Ascending aorta (tissue), 2 donors: ENCODE results near the gene MTRR. TPM values are rescaled to one million over a fixed set of nuclear protein-coding genes. Genes with fewer than 3 reads are reported as not detected.
"Not testable (repeated sequence)": the region's sequence is repeated elsewhere in the genome, so short reads cannot be mapped to it uniquely, and the experiment has no call there.

ENCODE experiments used
- DNase-seq, 2 donors: peaks; one replicate each; pipeline ENCODE4 v3.0.0-alpha.2; 2019; ENCODE audit warnings: low spot score in 2 of 2
- H3K27ac ChIP-seq, 2 donors: fragments of 200-600 bp; sonication (generic); one replicate each; pipeline ENCODE4 v1.5.1; 2016 to 2017; ENCODE audit warnings: mild to moderate bottlenecking in 1 of 2
- H3K27me3 ChIP-seq: fragments of 200-600 bp; sonication (generic); one replicate; pipeline ENCODE4 v1.5.1; 2017
- H3K36me3 ChIP-seq, 2 donors: fragments of 200-600 bp; sonication (generic); one replicate each; pipeline ENCODE4 v1.5.1; 2016
- H3K4me1 ChIP-seq, 2 donors: fragments of 200-600 bp; sonication (generic); one replicate each; pipeline ENCODE4 v1.5.1; 2016 to 2017; ENCODE audit warnings: mild to moderate bottlenecking in 1 of 2
- H3K4me3 ChIP-seq, 2 donors: fragments of 200-600 bp; sonication (generic); one replicate each; pipeline ENCODE4 v1.5.1; 2016 to 2017; ENCODE audit warnings: mild to moderate bottlenecking in 1 of 2
- H3K9me3 ChIP-seq, 2 donors: fragments of 200-600 bp; sonication (generic); one replicate each; pipeline ENCODE4 v1.5.1; 2016
- intact Hi-C: fragments of 100-400 bp; cut with DNase I; formaldehyde crosslinking; loops from one replicate; pipeline ENCODE4 v1.15.1; 2023
- total RNA-seq: library from RNA; depleted of rRNA; stranded (reverse); fragments of >200 nt; gene quantifications from one replicate; pipeline ENCODE4 v1.1.0, GENCODE V29; 2016
- TF ChIP-seq, protein P1 (sequence below), 3 experiments: fragments of 200-600 bp in 2 of 3; fragments of 450-650 bp in 1 of 3; sonication (generic) in 2 of 3; IDR thresholded peaks; one replicate each; pipeline ENCODE4 v1.5.1; 2016 to 2019; ENCODE audit warnings: antibody characterized with exemption in 3 of 3, mild to moderate bottlenecking in 1 of 3, moderate library complexity in 1 of 3

The MTRR gene
- total RNA-seq, 1 donor from 2014 or later, result 15.0 TPM

DNA sequence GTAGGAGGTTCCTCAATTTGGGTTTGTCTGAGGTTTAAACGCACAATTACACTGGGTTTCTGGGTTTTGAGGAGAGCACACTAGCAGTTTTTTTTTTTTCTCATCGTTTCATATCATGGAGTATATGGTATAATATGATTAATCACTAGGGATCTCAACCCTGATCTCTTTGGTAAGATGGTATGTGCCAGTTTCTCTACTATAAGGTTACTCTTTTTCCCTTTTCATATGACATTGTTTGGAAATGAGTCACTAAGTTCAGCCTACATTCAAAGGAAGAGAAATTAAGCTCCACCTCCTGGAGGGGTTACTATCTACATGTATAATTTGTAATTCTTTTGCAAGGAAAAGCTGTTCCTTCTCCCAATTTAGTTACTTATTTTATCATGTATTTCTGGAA, 35.2 kb downstream of the MTRR start:
- Histone ChIP-seq H3K9me3 (peaks cover 0 to 11% of the 10 kb centered on the region in 2 donors), H3K36me3 (peaks cover 33 to 54% of the 10 kb centered on the region in 2 donors), H3K4me1 (no peaks in the 10 kb centered on the region), H3K27me3 (no peaks in the 10 kb centered on the region), H3K4me3 (no peak overlapping the region), H3K27ac (no peak overlapping the region)
- TF ChIP-seq, protein P1, sequence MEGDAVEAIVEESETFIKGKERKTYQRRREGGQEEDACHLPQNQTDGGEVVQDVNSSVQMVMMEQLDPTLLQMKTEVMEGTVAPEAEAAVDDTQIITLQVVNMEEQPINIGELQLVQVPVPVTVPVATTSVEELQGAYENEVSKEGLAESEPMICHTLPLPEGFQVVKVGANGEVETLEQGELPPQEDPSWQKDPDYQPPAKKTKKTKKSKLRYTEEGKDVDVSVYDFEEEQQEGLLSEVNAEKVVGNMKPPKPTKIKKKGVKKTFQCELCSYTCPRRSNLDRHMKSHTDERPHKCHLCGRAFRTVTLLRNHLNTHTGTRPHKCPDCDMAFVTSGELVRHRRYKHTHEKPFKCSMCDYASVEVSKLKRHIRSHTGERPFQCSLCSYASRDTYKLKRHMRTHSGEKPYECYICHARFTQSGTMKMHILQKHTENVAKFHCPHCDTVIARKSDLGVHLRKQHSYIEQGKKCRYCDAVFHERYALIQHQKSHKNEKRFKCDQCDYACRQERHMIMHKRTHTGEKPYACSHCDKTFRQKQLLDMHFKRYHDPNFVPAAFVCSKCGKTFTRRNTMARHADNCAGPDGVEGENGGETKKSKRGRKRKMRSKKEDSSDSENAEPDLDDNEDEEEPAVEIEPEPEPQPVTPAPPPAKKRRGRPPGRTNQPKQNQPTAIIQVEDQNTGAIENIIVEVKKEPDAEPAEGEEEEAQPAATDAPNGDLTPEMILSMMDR (IDR thresholded peaks at IDR 0.05), result no peak
- DNase-seq, result no peak
- intact Hi-C loops, result loop anchor here (10.0 kb wide), 1 partner anchor 781 kb away; no protein-coding TSS in a partner anchor

DNA sequence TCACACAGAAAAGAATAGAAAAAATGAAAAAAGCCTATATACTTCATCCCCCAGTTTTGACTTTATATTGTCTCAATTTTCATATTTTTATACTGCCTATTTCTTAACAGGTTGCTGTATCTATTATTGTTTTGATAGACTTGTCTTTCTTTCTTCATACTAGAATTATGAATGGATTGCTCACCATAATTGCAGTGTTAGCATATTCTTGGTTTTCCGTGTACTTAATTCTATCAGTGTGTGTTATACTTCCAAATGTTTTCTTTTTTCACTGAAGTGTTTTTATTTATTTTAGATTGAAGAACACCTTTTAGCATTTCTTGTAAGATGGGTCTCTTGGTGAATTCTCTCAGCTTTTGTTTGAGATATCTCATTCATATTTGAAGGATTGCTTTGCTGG, 38.7 kb downstream of the MTRR start:
- Histone ChIP-seq H3K4me3 (no peak overlapping the region), H3K9me3 (peaks cover 7 to 16% of the 10 kb centered on the region in 2 donors), H3K4me1 (no peaks in the 10 kb centered on the region), H3K27me3 (no peaks in the 10 kb centered on the region), H3K27ac (no peak overlapping the region), H3K36me3 (peaks cover 8 to 22% of the 10 kb centered on the region in 2 donors)
- intact Hi-C loops, result loop anchor here (10.0 kb wide), 1 partner anchor 777 kb away; no protein-coding TSS in a partner anchor
- TF ChIP-seq, protein P1 (IDR thresholded peaks at IDR 0.05), result no peak
- no peak for DNase-seq

DNA sequence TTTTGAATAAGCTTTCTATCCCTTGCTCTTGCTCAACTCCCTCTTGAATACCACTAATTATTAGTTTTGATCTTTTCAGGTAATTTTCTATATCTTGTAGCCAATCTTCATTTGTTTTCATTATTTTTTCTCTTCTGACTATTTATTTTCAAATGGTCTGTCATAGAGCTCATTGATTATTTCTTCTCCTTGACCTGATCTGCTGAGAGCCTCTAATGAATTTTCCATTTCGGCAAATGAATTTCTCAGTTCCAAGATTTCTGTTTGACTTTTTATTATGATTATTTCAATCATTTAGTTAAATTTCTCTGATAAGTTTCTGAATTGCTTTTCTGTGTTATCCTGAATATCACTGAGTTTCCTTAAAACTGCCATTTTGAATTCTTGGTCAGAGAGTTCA, 39.4 kb downstream of the MTRR start:
- Histone ChIP-seq H3K27me3 (no peaks in the 10 kb centered on the region), H3K9me3 (peaks cover 7 to 16% of the 10 kb centered on the region in 2 donors), H3K36me3 (peaks cover 8 to 15% of the 10 kb centered on the region in 2 donors), H3K27ac (no peak overlapping the region), H3K4me3 (no peak overlapping the region), H3K4me1 (no peaks in the 10 kb centered on the region)
- intact Hi-C loops, result loop anchor here (10.0 kb wide), 1 partner anchor 776 kb away; no protein-coding TSS in a partner anchor
- no peak for DNase-seq
- TF ChIP-seq, protein P1 (IDR thresholded peaks at IDR 0.05), result no peak

DNA sequence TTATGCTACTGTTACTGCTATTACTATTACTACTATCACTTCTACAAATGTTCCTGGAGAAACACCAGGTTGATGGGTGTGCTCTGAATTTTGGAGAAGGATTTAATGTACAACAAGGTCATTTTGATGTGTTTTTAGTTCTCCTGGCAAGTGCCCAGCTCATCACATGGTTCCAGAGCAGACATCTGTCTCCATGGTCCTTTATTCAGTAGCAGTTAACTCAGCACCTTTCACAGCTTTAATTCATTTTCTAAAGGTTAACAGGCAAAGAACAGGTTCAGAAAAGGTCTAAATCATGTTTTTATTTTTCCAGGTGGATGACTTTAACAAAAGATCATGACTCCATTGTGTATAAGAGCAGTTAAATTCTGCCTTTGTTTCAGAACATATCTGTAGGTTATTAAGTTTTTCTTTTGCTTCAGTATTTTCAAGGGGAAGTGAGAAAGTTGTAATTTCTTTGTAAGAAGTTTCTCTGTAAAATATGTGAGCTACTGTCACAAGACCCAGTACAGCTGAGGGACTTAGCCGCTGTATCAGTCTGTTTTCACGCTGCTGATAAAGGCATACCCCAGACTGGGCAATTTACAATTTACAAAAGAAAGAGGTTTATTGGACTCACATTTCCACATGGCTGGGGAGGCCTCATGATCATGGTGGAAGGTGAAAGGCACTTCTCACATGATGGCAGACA, 41.9 kb downstream of the MTRR start:
- Histone ChIP-seq H3K36me3 (peaks cover 8 to 9% of the 10 kb centered on the region in 2 donors), H3K27ac (no peak overlapping the region), H3K9me3 (peaks cover 7 to 16% of the 10 kb centered on the region in 2 donors), H3K4me1 (no peaks in the 10 kb centered on the region), H3K4me3 (no peak overlapping the region), H3K27me3 (no peaks in the 10 kb centered on the region)
- intact Hi-C loops, result no loop called here
- DNase-seq, result no peak
- TF ChIP-seq, protein P1 (IDR thresholded peaks at IDR 0.05), result no peak

DNA sequence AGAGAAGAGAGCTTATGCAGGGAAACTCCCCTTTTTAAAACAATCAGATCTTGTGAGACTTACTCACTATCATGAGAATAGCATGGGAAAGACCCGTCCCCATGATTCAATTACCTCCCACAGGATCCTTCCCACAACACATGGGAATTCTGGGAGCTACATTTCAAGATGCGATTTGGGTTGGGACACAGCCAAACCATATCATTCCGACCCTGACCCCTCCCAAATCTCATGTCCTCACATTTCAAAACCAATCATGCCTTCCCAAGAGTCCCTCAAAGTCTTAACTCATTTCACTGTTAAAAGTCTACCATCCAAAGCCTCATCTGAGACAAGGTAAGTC, 42.5 kb downstream of the MTRR start:
- H3K27ac ChIP-seq, DNase-seq, H3K4me3 ChIP-seq, H3K4me1 ChIP-seq, H3K27me3 ChIP-seq, H3K36me3 ChIP-seq, intact Hi-C loops: not testable (repeated sequence)
- H3K9me3 ChIP-seq, result peaks cover 7 to 16% of the 10 kb centered on the region in 2 donors

DNA sequence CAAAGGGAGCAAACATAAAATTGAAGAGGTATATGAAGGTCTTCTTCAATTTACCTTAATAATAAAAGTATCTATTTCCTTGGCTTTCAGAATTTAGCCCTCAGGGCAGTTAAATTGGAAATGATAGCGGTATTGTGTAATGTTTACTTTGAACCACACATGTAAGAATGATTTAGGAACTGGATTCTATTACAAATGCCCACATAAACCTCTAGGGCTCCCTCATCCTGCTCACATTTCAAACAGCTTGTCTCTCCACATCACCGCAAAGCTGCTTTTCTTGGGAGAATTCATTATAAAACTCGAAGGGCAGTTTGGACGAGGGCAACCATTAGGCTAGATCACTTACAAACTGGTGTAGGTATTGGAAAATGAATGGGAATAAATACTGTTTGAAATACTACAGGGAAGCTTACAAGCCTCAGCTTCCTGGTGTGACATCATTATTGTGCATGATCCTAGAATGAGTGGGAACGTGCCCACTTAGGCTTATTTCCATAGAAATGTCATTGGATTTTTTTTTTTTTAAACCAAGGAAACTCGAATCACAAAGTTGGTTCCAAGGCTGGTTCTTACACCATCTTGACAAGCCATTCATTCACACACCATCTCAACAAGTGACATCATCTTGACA, 47.3 kb downstream of the MTRR start:
- H3K27ac ChIP-seq, result no peak overlapping the region
- H3K36me3 ChIP-seq, result no peaks in the 10 kb centered on the region
- H3K27me3 ChIP-seq, result no peaks in the 10 kb centered on the region
- H3K4me1 ChIP-seq, result no peaks in the 10 kb centered on the region
- H3K9me3 ChIP-seq, result peaks cover 7 to 14% of the 10 kb centered on the region in 2 donors
- H3K4me3 ChIP-seq, result no peak overlapping the region
- no peak for DNase-seq
- TF ChIP-seq, protein P1 (IDR thresholded peaks at IDR 0.05), result no peak
- intact Hi-C loops, result no loop called here
